NOMO-1 treated with dmso at 0.1 percent for 144 hours (cell line): Measurements from ENCODE around the gene NT5DC2.

Experiments
- DNase-seq: peaks from one replicate; lab custom pipeline; 2025; ENCODE audit not compliant: unreplicated experiment; lab: John Stamatoyannopoulos, UW

NT5DC2 gene

DNA sequence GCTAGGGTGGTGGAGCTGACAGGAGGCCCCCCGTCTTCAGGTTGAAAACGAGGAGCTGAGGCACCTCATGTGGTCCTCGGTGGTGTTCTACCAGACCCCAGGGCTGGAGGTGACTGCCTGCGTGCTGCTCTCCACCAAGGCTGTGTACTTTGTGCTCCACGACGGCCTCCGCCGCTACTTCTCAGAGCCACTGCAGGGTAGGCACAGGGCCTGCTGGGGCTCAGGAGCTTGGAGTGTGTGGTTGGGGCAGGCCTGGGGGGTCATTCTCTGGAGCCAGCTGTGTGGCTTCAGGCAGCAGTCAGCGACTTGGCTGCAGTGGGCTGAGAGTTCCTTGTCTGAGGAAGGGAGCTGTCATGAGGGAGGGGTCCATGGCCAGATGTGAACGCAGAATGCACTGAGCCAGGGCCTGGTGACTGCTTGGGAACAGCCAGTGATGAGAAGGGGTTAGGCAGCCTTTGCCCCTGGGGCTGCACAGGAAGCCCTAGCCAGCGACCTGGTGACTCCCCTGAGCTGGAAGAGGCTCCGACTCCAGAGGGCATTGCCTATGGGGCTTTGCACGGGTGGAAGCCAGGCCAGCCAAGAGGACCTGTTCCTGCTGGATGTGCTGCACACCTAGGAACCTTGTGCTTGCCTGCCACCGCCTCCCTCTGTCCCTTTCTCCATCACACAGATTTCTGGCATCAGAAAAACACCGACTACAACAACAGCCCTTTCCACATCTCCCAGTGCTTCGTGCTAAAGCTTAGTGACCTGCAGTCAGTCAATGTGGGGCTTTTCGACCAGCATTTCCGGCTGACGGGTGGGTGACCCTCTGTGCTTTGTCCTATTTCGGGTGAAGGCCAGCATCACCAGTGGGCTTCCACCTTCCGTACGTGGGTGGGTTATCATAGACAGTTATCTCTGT lies 43.4 kb downstream of the NT5DC2 start:
- DNase-seq = no peak

DNA sequence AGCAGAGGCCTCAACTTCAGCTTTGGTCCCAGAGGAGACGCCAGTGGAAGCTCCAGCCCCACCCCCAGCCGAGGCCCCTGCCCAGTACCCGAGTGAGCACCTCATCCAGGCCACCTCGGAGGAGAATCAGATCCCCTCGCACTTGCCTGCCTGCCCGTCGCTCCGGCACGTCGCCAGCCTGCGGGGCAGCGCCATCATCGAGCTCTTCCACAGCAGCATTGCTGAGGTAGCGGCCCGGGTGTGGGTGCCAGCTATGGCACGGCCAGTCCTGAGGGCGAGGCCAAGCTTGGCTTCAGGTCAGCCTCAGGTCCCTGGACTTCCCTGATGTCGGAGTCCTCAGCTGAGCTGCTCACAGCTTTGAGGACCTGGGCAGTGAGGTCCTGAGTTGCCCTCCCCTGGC lies 44.2 kb downstream of the NT5DC2 start:
- DNase-seq = no peak

GRCh38 chr3:52488746-52489145 lies 44.9 kb downstream of the NT5DC2 start:
- DNase-seq = no peak

- no peak for DNase-seq
Measured at GRCh38 chr3:52487788-52488691, 45.6 kb downstream of the NT5DC2 start.

GRCh38 chr3:52487050-52487787 lies 46.4 kb downstream of the NT5DC2 start:
- DNase-seq = no peak

DNA sequence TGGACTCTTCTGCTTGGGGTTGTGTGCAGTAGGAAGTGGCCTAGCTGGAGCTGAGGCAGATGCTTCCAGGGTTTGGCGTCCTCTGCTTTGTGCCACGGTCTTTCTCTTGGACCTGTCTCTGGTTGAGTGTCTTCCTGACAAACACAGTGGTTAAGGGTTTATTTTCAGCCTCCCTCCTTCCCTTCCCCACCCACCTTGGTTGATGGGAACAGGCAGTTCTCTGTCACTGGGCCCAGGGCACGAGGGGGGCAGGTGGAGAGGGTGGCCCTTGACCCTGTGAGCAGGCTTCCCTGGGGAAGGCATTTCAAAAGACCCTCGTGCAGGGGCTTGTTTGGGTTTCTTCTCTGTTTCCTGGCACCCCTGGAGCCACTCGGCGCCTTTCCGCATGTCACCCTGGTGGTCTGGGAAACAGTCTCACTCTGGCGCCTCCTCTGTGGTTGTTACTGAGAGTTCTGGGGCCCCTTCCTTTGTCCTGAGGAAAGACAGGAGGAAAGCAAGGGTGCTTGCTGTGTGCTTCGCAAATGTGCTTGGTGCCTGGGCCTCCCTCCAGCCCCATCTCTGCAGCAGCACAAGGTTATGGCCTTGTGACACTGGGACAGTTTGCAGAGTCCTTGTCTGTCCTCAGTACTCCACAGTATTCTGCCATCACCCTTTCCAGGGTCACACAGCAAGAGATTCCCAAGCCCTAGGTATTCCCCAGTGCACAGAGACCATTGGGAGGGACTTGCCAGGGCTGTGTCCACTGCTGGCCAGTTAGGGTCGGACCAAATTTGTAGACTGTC lies 48.8 kb downstream of the NT5DC2 start:
- DNase-seq = no peak

DNA sequence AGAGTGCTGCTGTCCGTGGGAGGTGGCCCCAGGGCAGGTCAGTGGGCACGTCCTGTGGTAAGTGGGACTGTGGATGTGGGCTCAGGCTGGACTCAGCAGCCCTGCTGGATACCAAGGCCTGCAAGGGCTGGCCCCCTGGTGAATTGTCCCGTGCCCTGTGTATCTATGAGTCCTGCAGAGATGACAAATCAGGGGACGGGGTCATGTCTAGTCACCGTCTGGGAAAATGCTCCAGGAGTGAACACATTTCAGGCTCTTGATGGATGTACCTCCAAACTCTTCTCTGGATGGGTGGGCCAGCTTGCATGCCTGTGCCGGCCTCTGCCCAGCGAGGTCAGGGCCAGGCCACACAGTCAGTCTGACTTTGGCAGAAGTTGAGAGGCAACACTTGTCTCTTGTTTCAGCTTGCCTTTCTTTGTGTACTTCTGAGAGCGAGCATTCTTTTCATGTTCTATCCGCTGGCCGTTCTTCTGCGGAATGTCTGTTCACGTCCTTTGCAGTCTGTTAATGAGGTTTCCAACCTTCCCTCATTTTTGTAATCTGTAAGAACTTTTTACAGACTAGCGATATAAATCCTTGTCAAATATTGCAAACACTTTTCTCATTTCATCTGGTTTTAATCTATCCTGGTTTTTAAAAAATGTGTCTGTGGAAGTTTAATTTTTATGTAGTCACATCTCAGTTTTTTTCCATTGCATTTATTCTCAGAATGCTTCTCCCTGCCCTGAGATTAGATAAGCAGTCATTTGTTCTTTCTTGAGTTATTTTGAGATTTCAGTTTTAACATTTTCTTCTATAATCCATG lies 49.9 kb downstream of the NT5DC2 start:
- no peak for DNase-seq

DNA sequence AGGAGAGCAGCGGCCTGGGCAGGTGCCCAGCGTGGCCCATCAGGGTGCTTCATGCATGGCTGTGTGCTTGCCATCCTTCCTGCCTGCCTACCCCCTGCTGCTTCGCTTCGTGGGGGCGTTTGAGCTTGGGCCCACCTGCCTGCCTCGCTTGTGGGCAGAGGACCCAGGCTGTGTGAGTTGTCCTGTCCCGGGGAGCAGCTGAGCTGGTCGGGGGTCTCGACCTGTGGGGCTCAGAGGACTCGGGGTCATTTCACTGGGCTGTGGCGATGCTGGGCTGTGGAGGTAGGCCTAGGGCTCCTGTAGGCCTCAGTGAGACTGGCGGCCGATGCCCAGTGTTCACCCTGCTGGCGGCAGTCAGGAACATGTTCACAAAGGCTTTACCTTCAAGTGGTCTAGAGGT lies 50.6 kb downstream of the NT5DC2 start:
- no peak for DNase-seq

GRCh38 chr3:52481819-52482521 lies 51.7 kb downstream of the NT5DC2 start:
- DNase-seq = no peak

DNA sequence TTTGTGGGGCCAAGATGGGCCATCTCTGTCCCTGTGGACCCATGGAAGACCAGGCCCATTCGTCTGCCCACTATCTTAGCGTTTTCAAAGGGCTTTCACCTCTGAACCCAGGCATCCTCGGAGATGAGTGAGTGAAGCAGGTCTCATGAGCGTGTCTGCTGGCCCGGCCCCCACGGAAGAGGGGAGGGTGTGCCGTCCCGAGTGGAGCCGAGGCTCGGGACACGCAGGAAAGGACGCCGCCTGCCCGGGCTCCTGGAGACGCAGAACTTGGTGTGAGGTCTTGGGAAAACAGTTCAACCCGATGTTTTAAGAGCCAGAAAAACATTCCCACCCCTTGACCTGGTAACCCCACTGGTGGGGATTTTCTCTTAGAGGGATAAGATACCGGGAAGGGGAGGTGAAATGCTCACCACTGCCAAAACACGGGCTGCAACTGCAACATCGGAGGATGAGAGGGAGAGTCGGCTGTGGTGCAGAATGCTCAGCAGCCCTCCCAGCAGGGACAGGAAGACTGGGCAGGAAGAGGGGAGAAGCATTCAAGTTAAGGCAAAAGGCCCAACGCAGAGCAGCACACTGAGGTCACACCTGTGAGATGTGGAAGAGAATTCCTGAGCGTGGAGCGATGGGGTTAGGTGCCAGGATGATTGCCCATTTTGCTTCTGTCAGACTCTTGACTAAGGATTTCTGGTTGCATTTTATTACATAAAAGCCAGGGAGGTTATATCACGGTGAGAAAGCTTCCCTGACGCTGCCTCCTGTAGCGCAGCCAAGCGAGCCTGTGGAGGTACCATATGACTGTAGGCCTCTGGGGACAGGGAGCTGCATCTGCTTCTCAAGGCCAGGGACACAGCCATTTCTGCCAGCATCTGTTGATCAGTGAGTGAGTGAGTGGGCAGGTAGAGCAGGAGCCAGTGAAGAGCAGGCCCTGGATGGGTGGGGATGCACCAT lies 52.6 kb downstream of the NT5DC2 start:
- DNase-seq = no peak

- no peak for DNase-seq
Measured at GRCh38 chr3:52479877-52480575, 53.6 kb downstream of the NT5DC2 start.

GRCh38 chr3:52479037-52479876 lies 54.4 kb downstream of the NT5DC2 start:
- no peak for DNase-seq

- DNase-seq = no peak
Measured at GRCh38 chr3:52477796-52478095, 55.9 kb downstream of the NT5DC2 start.

DNA sequence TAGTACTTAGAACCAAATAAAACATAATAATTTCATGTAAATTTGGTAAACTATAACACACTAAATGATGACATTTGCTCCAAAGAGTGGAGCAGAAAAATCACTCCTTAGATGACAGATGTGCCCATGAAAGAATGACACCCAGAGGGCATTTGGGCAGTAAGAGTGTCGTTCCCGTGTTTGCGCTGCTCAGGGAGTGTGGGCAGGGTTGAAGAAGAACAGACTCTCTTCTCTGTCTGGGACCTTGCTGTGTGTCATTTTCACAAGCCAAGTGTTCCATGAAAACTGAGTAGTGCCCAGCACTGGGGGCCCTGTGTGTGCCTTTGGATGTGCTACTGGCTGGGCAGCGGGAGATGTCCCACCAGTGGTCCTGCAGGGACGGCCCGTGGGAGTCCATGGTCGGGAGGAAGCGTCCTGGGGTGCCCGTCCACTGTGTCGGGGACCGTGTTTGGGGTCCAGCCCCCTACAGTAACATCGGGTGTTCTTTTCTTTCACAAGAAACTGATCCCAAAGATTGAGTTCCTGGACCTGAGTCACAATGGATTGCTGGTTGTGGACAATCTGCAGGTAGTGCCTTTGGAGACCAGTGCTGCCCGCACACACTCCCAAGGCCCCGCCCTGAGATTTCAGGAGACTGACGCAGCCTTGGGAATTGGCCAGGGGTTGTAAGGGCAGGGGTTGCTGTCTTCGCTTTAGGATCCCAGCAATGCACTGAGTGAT lies 56.4 kb downstream of the NT5DC2 start:
- DNase-seq = no peak
